ENCODE results near the gene NTRK3. TPM values are rescaled to one million over a fixed set of nuclear protein-coding genes. Genes with fewer than 3 reads are reported as not detected.

Gene NTRK3
- total and polyA plus RNA-seq, 2 of the 8 experiments (the other 6 are each of a cell fraction or from before 2014, with no cell fraction given) = 4.5 to 6.8 TPM

GRCh38 chr15:88272421-88272820, 15.9 kb upstream of the NTRK3 start:
- no peaks in the 10 kb centered on the region; a peak in 1 of 7 replicates for H3K4me1 ChIP-seq (replicated peaks in 1 of 4; ENCODE audit: control insufficient read depth in 3 of 4, insufficient read depth in 4 of 4, low read length in 3 of 4)
- H2BK5ac ChIP-seq (ENCODE audit: low read depth, low read length) = no peak overlapping the region
- no peaks in the 10 kb centered on the region for H3K79me1 ChIP-seq (ENCODE audit: low read depth, low read length)
- H3K56ac ChIP-seq (replicated peaks; ENCODE audit: insufficient read length, low read depth, low read length) = no peak overlapping the region
- no peak for FAIRE-seq
- no peak overlapping the region for H3K27ac ChIP-seq (ENCODE audit: low read depth, low read length)
- no peak overlapping the region for H3K4ac ChIP-seq (replicated peaks; ENCODE audit: insufficient read length, low read depth, low read length)
- H3K9ac ChIP-seq (replicated peaks in 1 of 4; ENCODE audit: extremely low read depth in 1 of 4, low read depth in 3 of 4, low read length in 3 of 4) = no peak overlapping the region; a peak in 1 of 7 replicates
- H3K23me2 ChIP-seq (ENCODE audit: low read depth, low read length) = no peaks in the 10 kb centered on the region
- no peaks in the 10 kb centered on the region for H3K36me3 ChIP-seq (ENCODE audit: control insufficient read depth in 2 of 4, insufficient read depth in 4 of 4, low read length in 3 of 4)
- H3K9me3 ChIP-seq (ENCODE audit: insufficient read depth in 2 of 2, low read depth in 1 of 2, low read length in 1 of 2) = no peaks in the 10 kb centered on the region
- H4K8ac ChIP-seq (ENCODE audit: extremely low read depth, insufficient read depth, low read length) = no peak overlapping the region
- H2AFZ ChIP-seq (ENCODE audit: low read length) = no peak overlapping the region
- no peak overlapping the region for H3K14ac ChIP-seq (ENCODE audit: insufficient read length)
- no peak overlapping the region for H3K18ac ChIP-seq (ENCODE audit: extremely low read depth, low read length)
- no peak overlapping the region for H2BK20ac ChIP-seq (ENCODE audit: low read length)
- H2BK120ac ChIP-seq (replicated peaks; ENCODE audit: low read depth, low read length) = no peak overlapping the region
- ChIA-PET POLR2A (ENCODE audit: partially characterized antibody) (no interaction called here), CTCF (ENCODE audit: partially characterized antibody) (interaction anchor here (0.6 to 7.0 kb wide), 12 partner anchors 11 to 237 kb away, joined by 3 to 144 read pairs (median 10); partner anchors contain the start of gene NTRK3)
- H4K5ac ChIP-seq (ENCODE audit: insufficient read length, low read depth, low read length) = no peak overlapping the region
- no peak overlapping the region for H4K91ac ChIP-seq (replicated peaks; ENCODE audit: insufficient read length, low read length)
- H3K4me3 ChIP-seq (ENCODE audit: extremely low read depth in 1 of 4, insufficient read depth in 2 of 4, low read depth in 3 of 4, low read length in 4 of 4) = no peak overlapping the region
- WGBS, 2 experiments (ENCODE audit: extremely low coverage in 1 of 2, insufficient coverage in 1 of 2, insufficient read length in 1 of 2, insufficient replicate concordance in 2 of 2, low coverage in 1 of 2, low lambda C conversion rate in 2 of 2, missing lambda C conversion rate in 1 of 2) = 95% methylated on average over 2 of the region's 2 CpGs; no CpG with 5 or more reads in 1 of the 2 experiments
- H2BK12ac ChIP-seq (ENCODE audit: low read depth, low read length) = no peak overlapping the region
- H2AK5ac ChIP-seq (ENCODE audit: low read depth, low read length) = no peak overlapping the region
- no peak for DNase-seq (ENCODE audit: low read depth in 1 of 2, low spot score in 2 of 2)
- no peak overlapping the region for H3K23ac ChIP-seq (ENCODE audit: insufficient read length)
- H2BK15ac ChIP-seq (ENCODE audit: low read length) = no peak overlapping the region
- H3K79me2 ChIP-seq (ENCODE audit: control insufficient read depth in 1 of 2, insufficient read depth in 2 of 2, low read length in 2 of 2) = no peaks in the 10 kb centered on the region
- H3K4me2 ChIP-seq (ENCODE audit: insufficient read depth in 1 of 2, low read depth in 2 of 2, low read length in 2 of 2) = no peak overlapping the region
- H4K20me1 ChIP-seq (replicated peaks in 1 of 2; ENCODE audit: control insufficient read depth in 1 of 2, insufficient read depth in 2 of 2, low read length in 2 of 2) = no peaks in the 10 kb centered on the region
- no peak for TF ChIP-seq SUZ12 (IDR thresholded peaks at IDR 0.05; ENCODE audit: low read length)
- TF ChIP-seq SIN3A (conservative IDR thresholded peaks at IDR 0.05 in 1 of 2, IDR thresholded peaks at IDR 0.05 in 1 of 2; ENCODE audit: low read depth in 1 of 2, low read length in 2 of 2) = no peak
- no peak for TF ChIP-seq MAX (IDR thresholded peaks at IDR 0.05)
- no peak for TF ChIP-seq ATF3 (IDR thresholded peaks at IDR 0.05; ENCODE audit: insufficient read depth, low read depth, low read length)
- no peak for TF ChIP-seq NANOG (IDR thresholded peaks at IDR 0.05; ENCODE audit: insufficient read depth, low read depth, low read length, poor library complexity, severe bottlenecking)
- TF ChIP-seq GABPA (IDR thresholded peaks at IDR 0.05; ENCODE audit: borderline replicate concordance, insufficient read depth, low read length) = no peak
- TF ChIP-seq RNF2 (IDR thresholded peaks at IDR 0.05; ENCODE audit: borderline replicate concordance, low read depth, low read length, missing control alignments, poor library complexity, severe bottlenecking) = no peak
- peaks cover 0 to 3% (median 0%) of the 10 kb centered on the region in 4 experiments; a peak in 1 of 7 replicates for H3K27me3 ChIP-seq (replicated peaks in 1 of 4; ENCODE audit: control insufficient read depth in 3 of 4, extremely low read depth in 1 of 4, insufficient read depth in 3 of 4, low read length in 3 of 4)
